PC-3 (cell line): ENCODE measurements around the gene HKDC1.

Source experiments
- CTCF ChIP-seq: fragments of 300-600 bp; sonication (generic); conservative IDR thresholded peaks from 2 replicates; pipeline ENCODE4 v1.5.1; 2017; ENCODE audit warnings: antibody characterized with exemption, low read depth, mild to moderate bottlenecking, low read length
- EZH2 ChIP-seq: fragments of 300-600 bp; sonication (generic); IDR thresholded peaks from one replicate; pipeline ENCODE4 v1.6.1; 2017; ENCODE audit warnings: antibody characterized with exemption, mild to moderate bottlenecking, low read length; ENCODE audit not compliant: unreplicated experiment
- EZH2phosphoT487 ChIP-seq: fragments of 300-600 bp; sonication (generic); IDR thresholded peaks from 2 replicates; pipeline ENCODE4 v1.6.1; 2018; ENCODE audit warnings: mild to moderate bottlenecking, antibody characterized with exemption, low read length, borderline replicate concordance

- TF ChIP-seq CTCF, result no peak
- TF ChIP-seq EZH2, result no peak
- no peak for TF ChIP-seq EZH2phosphoT487
Observed at GRCh38 chr10:69226919-69227450, 6.9 kb downstream of the HKDC1 start.
